ENCODE measurements around the gene ZNF57.
"Not testable (repeated sequence)": the region's sequence is repeated elsewhere in the genome, so short reads cannot be mapped to it uniquely, and the experiment has no call there.

ZNF57 gene

DNA sequence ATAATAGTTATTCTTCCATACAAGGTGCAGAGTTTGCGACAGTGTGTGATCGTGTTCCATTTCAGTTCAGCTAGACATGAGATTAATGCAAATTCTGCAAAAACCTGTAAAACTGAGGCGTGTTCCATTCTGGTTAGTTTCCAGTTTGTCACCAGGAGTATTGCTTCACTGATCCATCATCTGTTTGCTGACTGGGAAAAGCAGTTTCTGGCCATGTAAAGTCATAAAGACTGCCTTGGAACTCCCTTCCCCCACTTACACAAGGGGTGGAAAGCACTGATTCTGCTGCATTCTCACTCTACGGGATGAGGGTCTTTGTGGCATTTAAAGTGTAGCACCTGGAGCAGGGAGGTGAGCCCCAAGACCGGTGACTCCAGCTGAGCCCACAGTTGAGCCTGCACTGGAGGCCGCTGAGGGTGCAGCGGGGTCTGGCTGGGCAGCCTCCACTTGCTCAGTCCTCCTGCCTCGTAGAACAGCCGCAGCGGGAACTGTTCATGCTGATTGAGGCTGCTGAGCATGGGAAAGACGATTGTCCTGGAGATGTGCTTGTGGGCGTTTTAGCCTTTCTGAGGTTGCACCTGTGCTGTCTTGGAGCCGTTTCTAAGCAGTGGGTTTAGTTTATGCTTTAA is 2.0 kb downstream of the ZNF57 start:
- DNase-seq: no peak

DNA sequence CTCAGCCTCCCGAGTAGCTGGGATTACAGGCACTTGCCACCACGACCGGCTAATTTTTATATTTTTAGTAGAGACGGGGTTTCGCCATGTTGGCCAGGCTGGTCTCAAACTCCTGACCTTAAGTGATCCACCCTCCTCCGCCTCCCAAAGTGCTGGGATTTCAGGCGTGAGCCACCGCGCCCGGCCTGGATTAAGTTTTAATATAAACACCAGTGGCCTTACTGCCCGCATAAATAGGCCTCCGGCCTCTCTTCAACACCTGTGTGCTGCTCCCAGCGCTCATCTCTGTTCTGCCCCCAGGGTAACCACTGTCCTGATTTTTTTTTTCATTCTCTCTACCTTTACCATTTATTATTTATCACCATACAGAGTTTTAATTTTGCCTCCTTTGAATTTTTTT is 2.6 kb downstream of the ZNF57 start:
- DNase-seq: not testable (repeated sequence)

DNA sequence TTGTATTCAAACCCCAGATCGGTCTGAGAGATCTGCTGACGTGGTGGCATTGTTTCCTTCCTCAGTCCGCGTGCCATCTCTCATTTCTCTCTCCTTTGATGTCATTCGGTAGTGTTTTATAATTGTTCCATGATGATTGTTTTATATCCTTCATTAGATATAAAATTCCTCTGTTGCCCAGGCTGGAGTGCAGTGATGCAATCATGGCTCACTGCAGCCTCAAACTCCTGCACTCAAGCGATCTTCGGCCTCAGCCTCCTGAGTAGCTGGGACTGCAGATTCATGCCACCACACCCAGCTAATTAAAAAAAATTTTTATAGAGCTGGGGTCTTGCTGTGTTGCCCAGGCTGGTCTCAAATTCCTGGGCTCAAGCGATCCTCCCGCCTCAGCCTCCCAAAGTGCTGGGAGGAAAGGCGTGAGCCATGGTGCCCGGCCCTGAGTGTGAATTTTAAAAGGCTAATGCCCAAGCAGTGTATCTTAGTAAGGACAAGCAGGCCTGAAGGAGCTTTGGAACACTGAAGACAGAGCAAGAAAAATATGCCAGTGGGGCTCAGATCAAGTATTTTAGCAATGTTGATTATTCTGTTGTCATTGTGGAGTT is 5.3 kb downstream of the ZNF57 start:
- DNase-seq: no peak

DNA sequence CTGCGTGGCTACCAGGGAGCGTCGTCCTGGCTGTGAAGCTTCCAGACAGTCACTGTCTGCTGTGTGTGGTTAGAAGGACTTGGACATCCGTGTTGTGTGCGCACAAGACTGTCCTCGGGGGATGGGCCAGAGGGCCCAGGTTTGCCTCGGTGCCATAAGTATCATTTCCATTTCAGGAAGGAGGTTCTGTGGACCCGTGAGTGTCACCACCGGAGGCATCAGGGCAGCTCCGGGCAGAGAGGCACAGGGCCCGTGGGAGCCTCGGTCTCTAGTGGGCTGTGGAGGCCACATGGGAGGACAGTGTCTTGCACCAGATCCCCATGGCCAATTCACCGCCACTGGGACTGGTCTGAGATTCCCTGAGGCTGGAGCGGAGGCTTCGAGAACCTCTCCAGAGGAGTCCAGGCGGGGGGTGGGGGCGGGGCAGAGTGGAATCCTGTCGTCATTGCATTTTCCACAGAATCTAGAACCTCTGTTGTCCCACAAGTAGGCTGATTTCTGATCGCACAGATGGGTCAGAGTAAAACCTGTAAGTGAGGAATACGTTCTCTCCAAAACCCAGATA is 6.0 kb downstream of the ZNF57 start:
- no peak for DNase-seq

DNA sequence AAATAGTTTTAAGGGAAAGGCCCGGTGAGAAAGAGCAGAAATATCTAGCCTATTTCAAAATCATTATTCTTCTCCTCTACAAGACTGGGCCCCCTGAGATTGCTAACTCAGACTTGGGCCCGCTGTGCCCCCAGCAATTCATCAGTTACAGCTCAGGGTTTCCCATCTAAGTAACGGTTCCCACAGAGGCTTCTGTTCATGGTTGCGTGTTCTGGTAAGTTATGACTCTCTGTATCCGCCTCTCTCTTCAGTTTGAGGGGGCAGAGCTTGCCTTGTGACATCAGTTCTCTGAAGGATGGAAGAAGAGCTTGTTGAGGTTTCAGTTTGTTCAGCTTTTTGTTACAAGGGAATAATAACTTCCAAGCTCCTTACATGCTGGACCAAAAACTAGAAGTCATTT is 11.6 kb downstream of the ZNF57 start:
- no peak for DNase-seq

DNA sequence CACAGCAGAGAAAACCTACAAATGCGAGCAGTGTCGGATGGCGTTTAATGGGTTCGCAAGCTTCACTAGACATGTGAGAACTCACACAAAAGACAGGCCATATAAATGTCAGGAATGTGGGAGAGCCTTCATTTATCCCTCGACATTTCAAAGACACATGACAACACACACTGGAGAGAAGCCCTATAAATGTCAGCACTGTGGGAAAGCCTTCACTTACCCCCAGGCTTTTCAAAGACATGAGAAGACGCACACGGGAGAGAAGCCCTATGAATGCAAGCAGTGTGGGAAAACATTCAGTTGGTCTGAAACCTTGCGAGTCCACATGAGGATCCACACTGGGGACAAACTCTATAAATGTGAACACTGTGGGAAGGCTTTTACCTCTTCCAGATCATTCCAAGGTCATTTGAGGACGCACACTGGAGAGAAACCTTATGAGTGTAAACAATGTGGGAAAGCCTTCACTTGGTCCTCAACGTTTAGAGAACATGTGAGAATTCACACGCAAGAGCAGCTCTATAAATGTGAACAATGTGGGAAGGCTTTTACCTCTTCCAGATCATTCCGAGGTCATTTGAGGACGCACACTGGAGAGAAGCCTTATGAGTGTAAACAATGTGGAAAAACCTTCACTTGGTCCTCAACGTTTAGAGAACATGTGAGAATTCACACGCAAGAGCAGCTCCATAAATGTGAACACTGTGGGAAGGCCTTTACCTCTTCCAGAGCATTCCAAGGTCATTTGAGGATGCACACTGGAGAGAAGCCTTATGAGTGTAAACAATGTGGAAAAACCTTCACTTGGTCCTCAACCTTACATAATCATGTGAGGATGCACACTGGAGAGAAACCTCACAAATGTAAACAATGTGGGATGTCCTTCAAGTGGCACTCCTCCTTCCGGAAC is 16.8 kb downstream of the ZNF57 start:
- no peak for DNase-seq

DNA sequence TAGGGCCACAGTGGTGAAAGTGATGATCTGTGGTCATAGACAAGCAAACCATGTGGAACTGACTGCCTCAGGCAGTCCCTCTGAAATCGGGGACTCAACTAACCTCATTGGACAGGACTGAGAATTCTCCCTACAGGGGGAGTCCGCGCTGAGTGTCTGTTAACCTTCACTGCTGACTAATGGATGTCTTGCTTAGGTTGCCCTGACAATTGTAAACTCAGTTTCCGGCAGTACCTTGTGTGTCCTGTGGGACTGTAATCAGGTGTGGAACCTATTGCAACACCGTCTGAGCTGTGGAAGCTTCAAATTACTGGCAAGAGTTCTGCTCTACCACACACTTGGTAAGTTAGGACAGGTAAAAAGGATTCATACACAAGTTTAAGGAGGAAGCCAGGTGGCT is 22.3 kb downstream of the ZNF57 start:
- no peak for DNase-seq

DNA sequence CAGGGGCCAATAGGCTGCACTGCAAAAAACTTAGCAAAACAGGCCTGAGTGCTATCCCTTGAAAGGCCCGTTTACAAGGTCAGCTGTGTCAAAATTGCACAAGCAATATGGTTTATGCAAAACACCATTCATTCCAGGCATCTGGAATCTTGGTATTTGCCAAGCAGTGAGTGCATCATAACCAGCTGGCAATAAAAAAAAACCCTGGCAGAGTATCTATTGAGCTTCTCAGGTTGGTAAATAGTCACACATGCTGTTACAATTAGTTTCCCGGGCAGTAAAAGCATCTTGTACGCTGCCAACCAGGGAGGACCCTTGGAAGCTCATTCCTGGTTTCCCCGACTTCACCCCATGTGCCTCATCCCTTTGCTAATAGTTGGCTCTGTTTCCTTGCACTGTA is 22.8 kb downstream of the ZNF57 start:
- DNase-seq: no peak

DNA sequence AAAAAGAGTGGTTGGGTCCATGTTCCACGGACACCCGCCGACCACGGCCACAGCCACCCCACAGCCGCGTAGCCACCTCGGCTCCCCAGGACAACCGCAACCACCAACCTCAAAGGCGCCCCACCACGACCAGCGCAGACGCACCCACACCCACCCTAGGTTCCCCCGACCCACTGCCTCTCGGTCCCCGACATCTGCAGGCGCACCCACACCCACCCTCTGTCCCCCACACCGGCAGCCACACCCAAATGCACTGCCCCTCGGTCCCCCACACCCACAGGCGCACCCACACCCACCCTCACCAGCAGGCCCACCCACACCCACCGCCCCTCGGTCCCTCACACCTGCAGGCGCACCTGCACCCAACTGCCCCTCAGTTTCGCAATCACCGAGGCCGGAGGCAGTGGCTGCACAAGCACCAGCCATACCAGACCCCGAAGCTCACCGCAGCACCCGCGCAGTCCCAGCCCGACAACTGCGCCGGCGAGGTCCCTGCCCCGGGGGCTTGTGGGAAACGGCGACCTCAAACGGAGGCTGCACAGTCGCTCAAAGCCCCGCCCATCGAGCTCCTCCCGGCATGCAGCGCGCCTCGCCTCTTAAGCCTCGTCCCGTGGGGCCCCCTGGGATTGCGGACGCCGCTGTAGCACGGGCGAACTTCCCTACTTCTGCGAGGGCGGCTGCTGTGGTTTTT is 25.8 kb downstream of the ZNF57 start:
- no peak for DNase-seq

DNA sequence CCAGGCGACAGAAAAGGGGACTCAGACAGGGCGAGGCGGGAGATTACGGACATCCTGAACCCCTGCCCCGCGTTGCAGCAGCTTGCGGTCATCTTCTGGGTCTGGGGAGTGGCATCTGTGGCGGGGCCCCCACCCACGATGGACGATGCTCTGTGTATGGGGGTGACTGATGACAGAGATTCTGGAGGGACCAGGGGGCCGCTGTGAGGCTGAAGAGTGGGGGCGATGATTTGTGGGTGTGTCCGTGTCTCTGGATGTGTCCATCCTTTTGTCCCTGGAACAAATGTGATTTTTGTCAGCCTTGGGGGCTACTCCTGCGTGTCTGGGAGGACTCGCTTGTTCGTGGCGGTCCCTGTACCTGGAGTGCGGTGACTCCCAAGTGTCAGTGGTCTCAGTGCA is 26.3 kb downstream of the ZNF57 start:
- DNase-seq: no peak

DNA sequence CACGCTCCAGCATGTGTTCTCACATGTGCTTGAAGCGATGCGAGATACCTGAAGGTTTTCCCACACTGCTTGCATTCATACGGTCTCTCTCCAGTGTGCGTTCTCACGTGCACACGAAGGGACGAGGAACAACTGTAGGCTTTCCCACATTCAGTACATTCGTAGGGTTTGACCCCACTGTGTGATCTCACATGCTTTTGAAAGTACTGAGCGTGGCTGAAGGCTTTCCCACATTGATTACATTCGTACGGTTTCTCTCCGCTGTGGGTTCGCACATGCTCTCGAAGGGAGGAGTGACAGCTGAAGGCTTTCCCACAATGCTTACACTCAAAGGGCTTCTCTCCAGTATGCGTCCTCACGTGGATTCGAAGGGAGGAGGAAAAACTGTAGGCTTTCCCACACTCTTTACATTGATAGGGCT is 32.8 kb downstream of the ZNF57 start:
- DNase-seq: no peak

DNA sequence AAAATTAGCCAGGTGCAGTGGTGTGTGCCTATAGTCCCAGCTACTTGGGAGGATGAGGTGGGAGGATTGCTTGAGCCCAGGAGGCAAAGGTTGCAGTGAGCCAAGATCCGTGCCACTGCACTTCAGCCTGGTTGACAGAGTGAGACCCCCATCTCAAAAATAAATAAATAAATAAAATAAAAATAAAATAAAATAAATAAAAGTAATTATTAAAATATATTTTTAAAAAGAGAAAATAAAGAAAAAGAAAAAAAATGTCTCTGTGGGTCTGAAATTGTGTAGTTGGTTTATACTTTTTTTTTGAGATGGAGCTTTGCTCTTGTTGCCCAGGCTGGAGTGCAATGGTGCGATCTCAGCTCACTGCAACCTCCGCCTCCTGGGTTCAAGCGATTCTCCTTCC is 35.1 kb downstream of the ZNF57 start:
- DNase-seq: not testable (repeated sequence)

DNA sequence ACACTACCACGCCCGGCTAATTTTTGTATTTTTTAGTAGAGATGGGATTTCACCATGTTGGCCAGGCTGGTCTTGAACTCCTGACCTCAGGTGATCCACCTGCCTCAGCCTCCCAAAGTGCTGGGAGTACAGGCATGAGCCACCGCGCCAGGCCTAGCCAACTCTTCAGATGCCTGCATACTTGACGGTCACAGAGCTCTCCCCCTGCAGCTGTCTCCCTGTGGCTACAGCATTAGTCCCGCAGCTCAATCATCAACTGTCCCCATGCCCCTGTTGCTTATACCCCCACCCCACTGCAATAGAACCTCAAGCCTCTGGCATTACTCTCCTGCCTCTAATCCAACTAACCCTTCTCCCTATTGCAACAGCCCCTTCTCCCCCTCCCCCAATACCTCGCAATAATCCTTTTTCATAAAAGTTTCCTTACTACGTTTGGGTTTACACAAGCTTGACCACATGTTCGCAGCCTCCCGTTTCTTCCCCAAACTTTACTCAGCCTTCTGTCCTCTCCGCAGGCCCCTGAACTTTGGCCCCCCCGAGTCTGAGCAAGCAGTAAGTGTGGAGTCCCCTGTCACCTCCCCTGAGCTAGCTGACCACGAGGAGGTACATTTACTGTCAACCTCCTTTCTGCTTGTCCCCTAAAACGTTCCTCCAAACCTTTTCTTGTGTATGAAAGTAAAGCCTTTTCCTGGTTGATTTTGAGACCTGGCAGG is 42.4 kb downstream of the ZNF57 start:
- DNase-seq: no peak

DNA sequence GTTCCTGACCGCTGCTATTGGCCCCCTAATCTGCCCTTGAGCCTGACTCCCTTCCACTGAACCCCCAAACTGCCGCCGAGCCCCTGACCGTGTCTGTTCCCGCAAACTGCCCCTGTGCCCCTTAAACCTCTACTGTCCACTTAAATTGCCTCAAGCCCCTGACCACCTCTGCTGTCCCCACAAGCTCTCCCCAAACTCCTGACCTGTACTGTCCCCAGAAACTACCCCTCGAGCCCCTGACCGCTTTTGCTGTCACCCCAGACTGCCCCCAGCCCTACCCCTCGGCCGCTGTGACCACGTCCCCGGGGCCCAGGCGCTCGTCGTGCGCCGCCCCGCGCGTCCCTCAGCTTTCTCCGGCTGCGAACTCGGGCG is 43.7 kb downstream of the ZNF57 start:
- DNase-seq: no peak

DNA sequence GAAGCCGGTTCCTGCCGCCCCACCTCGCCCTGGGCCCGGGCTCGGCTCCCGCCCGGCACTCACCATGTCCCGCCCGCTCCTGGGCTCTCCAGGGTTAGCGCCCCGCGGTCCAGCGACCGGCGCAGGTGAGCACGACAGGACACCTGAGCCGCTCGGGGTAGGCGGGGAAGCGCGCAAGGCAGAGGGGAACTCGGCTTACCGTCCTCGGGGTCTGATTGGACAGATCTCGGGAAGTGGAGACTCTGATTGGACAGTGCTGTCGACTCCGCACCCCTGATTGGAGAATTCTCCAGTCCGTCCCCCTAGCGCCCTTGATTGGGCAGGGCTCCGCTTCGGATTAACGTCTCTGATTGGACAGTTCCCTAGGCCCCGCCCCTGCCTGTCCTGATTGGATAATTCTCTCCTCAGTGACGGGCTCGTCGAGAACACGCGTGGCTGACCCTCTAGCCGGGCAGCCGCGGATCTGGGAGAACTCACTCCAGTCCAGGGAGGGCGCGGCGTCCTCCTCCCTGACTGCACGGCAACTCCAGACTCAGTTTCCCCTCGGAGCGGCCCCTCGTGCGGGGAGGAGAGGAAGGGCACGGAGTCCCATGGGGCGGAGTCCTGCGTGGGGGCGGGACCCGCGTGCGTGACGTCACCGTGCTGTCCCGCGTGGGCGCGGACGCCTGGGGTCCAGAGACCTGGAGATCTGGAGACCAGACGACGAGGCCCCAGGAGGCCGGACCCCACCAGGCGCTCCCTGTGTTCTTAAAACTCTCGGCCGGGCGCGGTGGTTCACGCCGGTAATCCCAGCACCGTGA is 44.2 kb downstream of the ZNF57 start, which contains the start of gene ZNF77:
ZNF77 (minus strand) TSS at position 197 of the 800 bp plus-strand sequence; CDS start at position 66, 131 bp downstream.
- peak; percentile 99 for DNase-seq

DNA sequence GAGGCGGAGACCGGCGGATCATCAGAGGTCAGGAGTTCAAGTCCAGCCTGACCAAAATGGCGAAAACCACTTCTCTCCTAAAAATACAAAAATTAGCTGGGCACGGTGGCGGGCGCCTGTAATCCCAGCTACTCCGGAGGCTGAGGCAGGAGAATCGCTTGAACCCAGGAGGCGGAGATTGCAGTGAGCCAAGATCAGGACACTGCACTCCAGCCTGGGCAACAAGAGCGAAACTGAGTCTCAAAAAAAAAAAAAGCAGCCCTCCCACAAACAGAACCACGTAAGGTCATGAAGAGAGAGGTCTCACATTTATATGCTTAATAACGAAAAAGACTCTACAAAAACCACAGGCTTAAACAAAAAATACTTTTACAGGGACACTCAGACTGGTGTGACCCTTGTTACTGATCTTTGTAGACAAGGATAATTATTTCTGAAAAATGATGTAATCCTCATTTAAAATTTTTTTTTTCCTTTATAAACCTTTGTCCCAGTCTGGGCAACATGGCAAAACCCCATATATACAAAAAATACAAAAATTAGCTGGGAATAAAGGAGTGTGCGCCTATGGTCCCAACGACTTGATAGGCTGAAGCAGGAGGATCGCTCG is 45.0 kb downstream of the ZNF57 start:
- no peak for DNase-seq

DNA sequence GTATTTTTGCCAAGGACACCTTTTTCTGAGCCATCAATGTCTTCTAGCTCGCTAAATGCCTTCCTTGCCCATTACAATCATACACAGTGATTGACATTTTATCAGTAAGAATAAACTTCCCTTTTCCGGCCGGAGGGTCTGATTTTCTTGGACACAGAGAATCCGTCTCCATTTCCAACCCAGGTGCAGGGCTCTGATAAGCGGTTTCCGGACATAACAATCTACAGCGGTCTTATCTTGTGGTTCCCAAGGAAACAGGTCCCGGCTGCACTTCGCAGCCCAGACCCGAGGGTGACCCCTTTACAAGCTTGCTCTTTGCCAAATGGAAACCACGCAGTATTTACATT is 49.2 kb downstream of the ZNF57 start:
- no peak for DNase-seq

DNA sequence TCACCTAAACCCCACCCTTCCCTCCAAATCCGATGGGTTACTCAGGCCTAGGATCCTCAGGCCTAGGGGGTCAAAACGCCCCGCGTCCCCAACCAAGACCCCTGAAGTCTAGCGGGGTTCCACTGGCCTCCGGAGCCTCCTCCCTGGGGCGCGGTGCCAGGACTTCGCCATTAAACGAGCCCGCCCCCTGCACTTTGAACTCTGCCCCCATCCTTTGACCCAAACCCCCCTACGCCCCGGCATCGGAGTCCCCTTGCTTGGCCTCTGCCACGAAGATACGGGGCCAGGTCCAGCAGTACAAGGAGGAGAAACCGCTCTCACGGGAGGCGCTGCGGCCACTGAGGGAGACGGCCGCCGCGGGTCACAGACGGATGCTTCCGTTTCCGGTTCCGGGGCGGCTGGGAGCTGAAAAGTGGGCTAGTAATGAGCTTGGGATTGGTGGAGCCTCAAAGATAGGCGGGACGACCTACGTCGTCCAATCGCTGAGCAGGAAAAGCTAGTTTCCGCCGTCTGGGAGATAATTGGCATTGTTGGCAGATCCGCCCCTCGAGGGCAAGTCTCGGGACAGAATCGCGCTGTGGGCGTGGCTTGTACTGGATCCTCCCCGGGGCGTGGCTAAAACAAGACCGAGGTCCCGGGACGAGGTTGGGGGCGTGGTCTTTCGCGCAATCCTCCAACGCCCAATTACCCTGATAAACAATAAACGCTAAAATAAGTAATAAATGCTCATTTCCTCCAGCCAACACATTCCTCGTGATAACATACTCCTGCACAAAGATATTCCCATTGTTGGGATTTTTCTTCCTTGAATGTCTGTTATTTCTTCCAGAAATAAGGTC is 49.8 kb downstream of the ZNF57 start:
- peak; percentile 100 for DNase-seq

DNA sequence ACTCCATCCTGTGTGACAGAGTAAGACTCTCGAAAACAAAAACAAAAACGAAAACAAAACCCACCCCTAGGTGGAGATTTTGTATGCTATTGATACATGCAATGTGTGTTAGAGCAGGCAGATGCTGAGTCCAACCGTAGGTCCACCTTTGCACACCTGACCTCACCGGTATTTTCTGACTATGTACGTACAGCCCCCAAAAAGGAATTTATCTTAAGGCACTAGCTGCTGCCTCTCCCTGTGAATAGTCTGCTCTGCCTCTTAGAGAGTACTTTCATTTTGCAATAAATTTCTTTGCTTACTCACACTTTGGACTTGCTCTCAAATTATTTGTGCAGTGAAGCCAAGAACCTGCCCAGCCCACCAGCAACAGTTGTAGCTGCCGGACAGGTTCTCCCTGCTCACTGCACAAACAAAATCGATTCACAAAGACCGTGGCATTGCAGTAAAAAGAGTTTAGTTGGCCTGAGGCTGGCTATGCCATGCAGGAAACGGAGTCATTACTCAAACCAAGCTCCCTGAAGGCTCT is 52.3 kb downstream of the ZNF57 start:
- no peak for DNase-seq

DNA sequence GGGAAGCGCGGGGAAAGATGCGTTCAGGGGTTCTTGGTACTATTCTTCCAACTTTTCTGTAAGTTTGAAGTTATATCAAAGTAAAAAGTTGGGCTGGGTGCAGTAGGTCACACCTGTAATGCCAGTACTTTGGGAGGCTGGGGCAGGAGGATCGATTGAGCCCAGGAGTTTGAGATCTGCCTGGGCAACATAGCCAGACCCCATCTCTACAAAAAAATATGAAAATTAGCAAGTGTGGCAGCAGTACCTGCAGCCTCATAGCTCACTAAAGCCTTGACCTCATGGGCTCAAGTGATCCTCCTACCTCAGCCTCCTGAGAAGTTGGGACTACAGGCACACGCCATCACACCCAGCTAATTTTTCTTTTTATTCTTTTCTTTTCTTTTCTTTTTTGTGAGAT is 56.4 kb downstream of the ZNF57 start:
- DNase-seq: no peak

Data from stimulated activated CD4-positive, alpha-beta T cell treated with anti-CD3 and anti-CD28 coated beads, Interleukin-4, amount 100 ng/mL, for 1 hour (primary cell).